ENCODE measurements around the gene C17orf75. TPM values are rescaled to one million over a fixed set of nuclear protein-coding genes. Genes with fewer than 3 reads are reported as not detected.

Gene C17orf75
- total and polyA plus RNA-seq, 2 experiments from 2014 or later, result 16.0 to 25.7 TPM

DNA sequence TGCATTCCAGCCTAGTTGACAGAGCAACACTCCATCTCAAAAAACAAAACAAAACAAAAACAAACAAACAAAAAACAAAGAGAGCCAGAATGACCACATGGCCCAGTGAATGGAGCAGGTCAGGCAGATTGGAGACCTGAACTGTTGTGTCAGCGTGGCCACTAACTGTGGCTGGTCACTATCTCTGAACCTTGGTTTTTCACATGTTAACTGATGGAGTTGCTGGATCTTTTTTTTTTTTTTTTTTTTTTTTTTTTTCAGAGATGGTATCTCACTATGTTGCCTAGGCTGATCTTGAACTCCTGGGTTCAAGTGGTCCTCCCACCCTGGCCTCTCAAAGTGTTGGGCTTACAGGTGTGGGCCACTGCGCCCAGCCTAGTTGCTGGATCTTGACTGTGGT lies 44.5 kb downstream of the C17orf75 start:
- DNase-seq (ENCODE audit: low spot score), result no peak
- H3K36me3 ChIP-seq (replicated peaks; ENCODE audit: insufficient read depth, low read depth), result no peaks in the 10 kb centered on the region
- no peaks in the 10 kb centered on the region for H3K9me3 ChIP-seq (ENCODE audit: low read depth)
- no peak overlapping the region for H3K4me3 ChIP-seq
- TF ChIP-seq, protein P1, sequence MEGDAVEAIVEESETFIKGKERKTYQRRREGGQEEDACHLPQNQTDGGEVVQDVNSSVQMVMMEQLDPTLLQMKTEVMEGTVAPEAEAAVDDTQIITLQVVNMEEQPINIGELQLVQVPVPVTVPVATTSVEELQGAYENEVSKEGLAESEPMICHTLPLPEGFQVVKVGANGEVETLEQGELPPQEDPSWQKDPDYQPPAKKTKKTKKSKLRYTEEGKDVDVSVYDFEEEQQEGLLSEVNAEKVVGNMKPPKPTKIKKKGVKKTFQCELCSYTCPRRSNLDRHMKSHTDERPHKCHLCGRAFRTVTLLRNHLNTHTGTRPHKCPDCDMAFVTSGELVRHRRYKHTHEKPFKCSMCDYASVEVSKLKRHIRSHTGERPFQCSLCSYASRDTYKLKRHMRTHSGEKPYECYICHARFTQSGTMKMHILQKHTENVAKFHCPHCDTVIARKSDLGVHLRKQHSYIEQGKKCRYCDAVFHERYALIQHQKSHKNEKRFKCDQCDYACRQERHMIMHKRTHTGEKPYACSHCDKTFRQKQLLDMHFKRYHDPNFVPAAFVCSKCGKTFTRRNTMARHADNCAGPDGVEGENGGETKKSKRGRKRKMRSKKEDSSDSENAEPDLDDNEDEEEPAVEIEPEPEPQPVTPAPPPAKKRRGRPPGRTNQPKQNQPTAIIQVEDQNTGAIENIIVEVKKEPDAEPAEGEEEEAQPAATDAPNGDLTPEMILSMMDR (IDR thresholded peaks at IDR 0.05; ENCODE audit: poor library complexity), result no peak
- no peak for TF ChIP-seq EZH2 (IDR thresholded peaks at IDR 0.05; ENCODE audit: borderline replicate concordance)
- TF ChIP-seq EZH2phosphoT487 (IDR thresholded peaks at IDR 0.05; ENCODE audit: low read depth, severe bottlenecking, unreplicated experiment), result no peak
- no peak overlapping the region for H2AFZ ChIP-seq
- H3K4me2 ChIP-seq, result no peak overlapping the region
- 98% methylated on average over 2 of the region's 2 CpGs for WGBS (ENCODE audit: low lambda C conversion rate, missing lambda C conversion rate)
- H3K9me2 ChIP-seq (replicated peaks; ENCODE audit: insufficient read depth), result no peaks in the 10 kb centered on the region
- H3K79me2 ChIP-seq, result no peaks in the 10 kb centered on the region
- H4K20me1 ChIP-seq (ENCODE audit: insufficient read depth, poor library complexity, severe bottlenecking), result no peaks in the 10 kb centered on the region
- H3K27ac ChIP-seq, result no peak overlapping the region
- H3K4me1 ChIP-seq (ENCODE audit: insufficient read depth), result peaks cover 4% of the 10 kb centered on the region
- no peaks in the 10 kb centered on the region for H3K27me3 ChIP-seq

DNA sequence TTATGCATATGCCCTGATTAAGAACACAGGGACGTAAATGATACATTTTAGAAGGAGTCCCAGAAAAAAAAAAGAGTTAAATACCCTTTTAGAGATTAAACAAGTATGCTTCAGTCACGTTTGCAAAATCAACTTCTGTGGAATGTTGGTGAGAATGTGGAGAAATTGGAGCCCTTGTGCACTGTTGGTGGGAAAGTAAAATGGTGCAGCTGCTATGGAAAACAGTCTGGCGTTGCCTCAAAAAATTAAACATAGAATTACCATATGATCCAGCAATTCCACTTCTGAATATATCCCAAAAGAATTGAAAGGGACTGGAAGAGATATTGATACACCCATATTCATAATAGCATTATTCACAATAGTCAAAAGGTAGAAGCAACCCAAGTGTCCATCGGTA lies 49.9 kb downstream of the C17orf75 start:
- no peaks in the 10 kb centered on the region for H3K27me3 ChIP-seq
- H3K27ac ChIP-seq, result no peak overlapping the region
- H3K36me3 ChIP-seq (replicated peaks; ENCODE audit: insufficient read depth, low read depth), result no peaks in the 10 kb centered on the region
- WGBS (ENCODE audit: low lambda C conversion rate, missing lambda C conversion rate), result 76% methylated on average over 4 of the region's 4 CpGs
- no peak overlapping the region for H2AFZ ChIP-seq
- H3K4me1 ChIP-seq (ENCODE audit: insufficient read depth), result no peaks in the 10 kb centered on the region
- H4K20me1 ChIP-seq (ENCODE audit: insufficient read depth, poor library complexity, severe bottlenecking), result no peaks in the 10 kb centered on the region
- no peak overlapping the region for H3K4me2 ChIP-seq
- no peaks in the 10 kb centered on the region for H3K9me3 ChIP-seq (ENCODE audit: low read depth)
- DNase-seq (ENCODE audit: low spot score), result no peak
- no peaks in the 10 kb centered on the region for H3K9me2 ChIP-seq (replicated peaks; ENCODE audit: insufficient read depth)
- H3K4me3 ChIP-seq, result no peak overlapping the region
- TF ChIP-seq, protein P1 (IDR thresholded peaks at IDR 0.05; ENCODE audit: poor library complexity), result no peak
- TF ChIP-seq EZH2phosphoT487 (IDR thresholded peaks at IDR 0.05; ENCODE audit: low read depth, severe bottlenecking, unreplicated experiment) (no peak), EZH2 (IDR thresholded peaks at IDR 0.05; ENCODE audit: borderline replicate concordance) (no peak)
- no peaks in the 10 kb centered on the region for H3K79me2 ChIP-seq

DNA sequence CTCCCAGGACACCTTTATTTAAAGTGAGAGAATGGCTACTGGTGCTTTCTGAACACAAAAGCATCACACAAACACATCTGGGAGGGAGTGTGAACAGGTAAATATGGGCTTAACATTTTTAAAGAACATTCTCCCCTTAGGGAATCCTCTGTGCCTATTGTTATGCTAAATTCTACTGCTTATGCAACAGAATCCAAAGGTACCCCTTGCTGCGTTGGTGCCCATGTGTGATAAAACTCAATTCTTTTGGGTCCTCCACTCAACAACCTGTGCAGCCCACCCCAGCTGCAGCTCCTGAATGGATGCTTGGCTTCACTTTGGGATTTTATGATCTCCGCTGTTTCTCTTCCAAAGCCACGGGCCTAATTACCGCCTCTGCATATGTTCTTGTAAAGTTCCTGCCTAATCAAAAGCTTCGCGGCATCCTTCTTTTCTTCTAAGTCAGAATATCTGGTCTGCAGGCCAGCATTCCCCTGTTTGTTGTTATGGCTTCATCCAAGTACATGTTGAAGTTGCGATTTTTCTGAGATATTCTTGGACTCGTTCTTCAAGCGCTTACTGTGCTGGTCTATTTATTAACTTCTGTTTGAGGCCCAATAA lies 52.4 kb downstream of the C17orf75 start:
- H3K4me2 ChIP-seq, result no peak overlapping the region
- WGBS (ENCODE audit: low lambda C conversion rate, missing lambda C conversion rate), result 40% methylated on average over 9 of the region's 9 CpGs
- no peak for DNase-seq (ENCODE audit: low spot score)
- no peak overlapping the region for H3K27ac ChIP-seq
- no peaks in the 10 kb centered on the region for H4K20me1 ChIP-seq (ENCODE audit: insufficient read depth, poor library complexity, severe bottlenecking)
- H3K9me2 ChIP-seq (replicated peaks; ENCODE audit: insufficient read depth), result no peaks in the 10 kb centered on the region
- H3K79me2 ChIP-seq, result no peaks in the 10 kb centered on the region
- H2AFZ ChIP-seq, result no peak overlapping the region
- TF ChIP-seq EZH2 (IDR thresholded peaks at IDR 0.05; ENCODE audit: borderline replicate concordance) (no peak), EZH2phosphoT487 (IDR thresholded peaks at IDR 0.05; ENCODE audit: low read depth, severe bottlenecking, unreplicated experiment) (no peak)
- TF ChIP-seq, protein P1 (IDR thresholded peaks at IDR 0.05; ENCODE audit: poor library complexity), result no peak
- H3K4me3 ChIP-seq, result no peak overlapping the region
- no peaks in the 10 kb centered on the region for H3K9me3 ChIP-seq (ENCODE audit: low read depth)
- H3K4me1 ChIP-seq (ENCODE audit: insufficient read depth), result no peaks in the 10 kb centered on the region
- H3K36me3 ChIP-seq (replicated peaks; ENCODE audit: insufficient read depth, low read depth), result no peaks in the 10 kb centered on the region
- no peaks in the 10 kb centered on the region for H3K27me3 ChIP-seq
